WI38 (cell line): ENCODE measurements around the gene IPO5.

ENCODE experiments used
- H3K4me3 ChIP-seq: 2 replicates; pipeline ENCODE4 v1.5.1; 2011; ENCODE audit warnings: low read depth, mild to moderate bottlenecking, control low read depth, low read length
- TF ChIP-seq, protein P1 (sequence below): IDR thresholded peaks from 2 replicates; pipeline ENCODE4 v1.5.1; 2012; ENCODE audit warnings: low read depth, mild to moderate bottlenecking, control low read depth, low read length

Gene IPO5

DNA sequence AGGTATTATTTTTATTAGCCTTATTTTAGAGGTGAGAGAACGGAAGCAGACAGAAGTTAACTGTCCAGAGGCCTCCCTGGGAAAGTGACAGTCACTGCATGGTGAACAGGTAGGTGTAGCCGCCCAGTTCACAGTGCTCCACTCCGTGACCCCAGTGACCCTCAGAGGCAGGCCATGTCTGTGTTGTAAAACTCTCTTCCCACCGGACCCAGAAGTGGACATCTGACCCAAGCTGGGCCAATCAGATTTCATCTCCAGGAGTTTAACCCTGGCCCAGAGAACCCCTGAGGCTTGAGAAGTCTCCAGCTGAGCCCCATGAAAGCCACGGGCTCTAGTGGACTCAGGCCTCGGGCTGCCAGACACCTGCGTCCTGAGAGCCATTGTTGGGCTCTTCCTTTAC, 105.8 kb downstream of the IPO5 start:
- no peak overlapping the region for H3K4me3 ChIP-seq
- TF ChIP-seq, protein P1, sequence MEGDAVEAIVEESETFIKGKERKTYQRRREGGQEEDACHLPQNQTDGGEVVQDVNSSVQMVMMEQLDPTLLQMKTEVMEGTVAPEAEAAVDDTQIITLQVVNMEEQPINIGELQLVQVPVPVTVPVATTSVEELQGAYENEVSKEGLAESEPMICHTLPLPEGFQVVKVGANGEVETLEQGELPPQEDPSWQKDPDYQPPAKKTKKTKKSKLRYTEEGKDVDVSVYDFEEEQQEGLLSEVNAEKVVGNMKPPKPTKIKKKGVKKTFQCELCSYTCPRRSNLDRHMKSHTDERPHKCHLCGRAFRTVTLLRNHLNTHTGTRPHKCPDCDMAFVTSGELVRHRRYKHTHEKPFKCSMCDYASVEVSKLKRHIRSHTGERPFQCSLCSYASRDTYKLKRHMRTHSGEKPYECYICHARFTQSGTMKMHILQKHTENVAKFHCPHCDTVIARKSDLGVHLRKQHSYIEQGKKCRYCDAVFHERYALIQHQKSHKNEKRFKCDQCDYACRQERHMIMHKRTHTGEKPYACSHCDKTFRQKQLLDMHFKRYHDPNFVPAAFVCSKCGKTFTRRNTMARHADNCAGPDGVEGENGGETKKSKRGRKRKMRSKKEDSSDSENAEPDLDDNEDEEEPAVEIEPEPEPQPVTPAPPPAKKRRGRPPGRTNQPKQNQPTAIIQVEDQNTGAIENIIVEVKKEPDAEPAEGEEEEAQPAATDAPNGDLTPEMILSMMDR, result no peak

DNA sequence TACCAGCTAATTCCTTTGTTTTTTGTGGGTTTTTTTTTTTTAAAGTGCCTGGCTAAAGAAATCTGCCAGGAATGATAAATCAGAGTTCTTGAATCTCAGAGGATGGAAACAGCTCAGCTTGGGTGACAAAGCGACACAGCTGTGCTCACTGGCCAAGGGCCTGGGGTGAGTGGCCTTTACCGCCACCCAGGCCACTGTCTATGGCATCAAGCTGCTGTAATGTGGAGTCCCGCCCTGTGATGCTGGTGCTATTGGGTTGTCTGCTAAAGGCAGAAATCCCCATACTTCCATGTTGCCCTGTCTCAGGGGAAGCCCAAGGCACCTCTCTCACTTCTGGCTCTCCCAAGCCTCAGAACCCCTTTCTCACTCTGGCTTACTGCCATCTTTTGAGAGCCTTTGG, 106.8 kb downstream of the IPO5 start:
- H3K4me3 ChIP-seq, result no peak overlapping the region
- TF ChIP-seq, protein P1, result no peak

DNA sequence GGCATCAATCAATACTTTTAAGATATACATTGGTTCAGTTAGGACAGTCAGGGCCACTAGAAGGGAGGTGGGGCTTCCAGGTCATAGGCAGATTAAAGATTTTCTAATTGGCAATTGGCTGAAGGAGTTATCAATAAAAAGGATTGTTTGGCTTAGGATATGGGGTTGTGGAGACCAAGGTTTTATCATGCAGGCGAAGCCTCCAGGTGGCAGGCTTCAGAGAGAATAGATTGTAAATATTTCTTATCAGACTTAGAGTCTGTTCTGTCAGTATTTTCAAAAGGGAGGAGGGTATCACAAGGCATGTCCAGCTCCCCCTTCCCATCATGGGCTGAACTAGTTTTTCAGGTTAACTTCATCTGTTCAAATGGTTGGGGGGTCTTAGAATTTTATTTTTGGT, 112.0 kb downstream of the IPO5 start:
- no peak overlapping the region for H3K4me3 ChIP-seq
- TF ChIP-seq, protein P1, result no peak

DNA sequence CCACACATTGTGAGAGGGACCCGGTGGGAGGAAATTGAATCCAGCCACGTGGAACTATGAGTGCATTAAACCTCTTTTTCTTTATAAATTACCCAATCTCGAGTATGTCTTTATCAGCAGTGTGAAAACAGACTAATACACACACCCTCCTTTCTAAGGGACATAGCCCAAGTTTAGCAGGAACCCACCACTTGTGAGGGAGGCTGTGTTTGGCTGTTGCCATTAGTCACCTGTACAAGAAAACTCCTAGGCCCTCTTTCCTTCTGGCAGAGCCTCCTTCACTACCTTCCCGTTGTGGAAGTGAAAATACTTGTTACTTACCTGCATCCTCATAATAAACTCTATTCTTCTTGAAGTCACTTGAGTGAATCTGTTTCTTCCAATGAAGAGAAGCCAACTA, 113.2 kb downstream of the IPO5 start:
- no peak overlapping the region for H3K4me3 ChIP-seq
- TF ChIP-seq, protein P1, result no peak

DNA sequence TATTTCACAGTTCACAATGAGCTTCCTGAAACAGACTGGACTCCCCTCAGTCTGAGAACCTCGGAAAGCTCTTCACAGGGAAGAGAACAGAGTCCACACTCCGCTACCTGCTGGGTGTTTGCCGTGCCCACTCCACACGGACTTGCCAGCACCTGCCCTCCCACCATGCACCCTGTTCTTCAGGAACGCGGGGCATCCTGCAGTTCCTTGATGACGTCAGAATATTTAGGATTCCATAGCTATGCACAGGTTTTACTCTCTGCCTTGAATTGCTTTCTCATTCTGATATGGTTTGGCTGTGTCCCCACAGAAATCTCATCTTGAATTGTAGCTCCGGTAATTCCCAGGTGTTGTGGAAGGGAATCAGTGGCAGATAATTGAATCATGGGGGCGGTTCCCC, 115.0 kb downstream of the IPO5 start:
- TF ChIP-seq, protein P1, result no peak
- no peak overlapping the region for H3K4me3 ChIP-seq

DNA sequence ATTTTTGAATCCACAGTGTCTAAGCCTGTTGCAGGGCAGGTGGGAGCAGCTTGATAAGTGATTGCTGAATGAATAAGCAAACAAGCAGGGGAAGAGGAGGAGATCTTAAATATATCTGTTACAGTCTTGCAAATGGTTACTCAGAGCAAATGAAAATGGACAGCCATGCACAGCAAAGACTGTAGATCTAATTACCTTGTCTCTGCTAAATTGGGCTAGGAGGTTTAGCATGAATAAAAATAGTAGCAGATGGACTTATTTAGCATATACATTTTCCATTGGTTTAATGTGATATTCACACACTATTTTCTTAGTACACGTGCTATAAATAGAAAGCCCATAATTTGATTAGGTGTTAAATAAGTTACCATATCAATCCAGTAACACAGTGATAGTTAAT, 116.5 kb downstream of the IPO5 start:
- TF ChIP-seq, protein P1, result no peak
- H3K4me3 ChIP-seq, result no peak overlapping the region

DNA sequence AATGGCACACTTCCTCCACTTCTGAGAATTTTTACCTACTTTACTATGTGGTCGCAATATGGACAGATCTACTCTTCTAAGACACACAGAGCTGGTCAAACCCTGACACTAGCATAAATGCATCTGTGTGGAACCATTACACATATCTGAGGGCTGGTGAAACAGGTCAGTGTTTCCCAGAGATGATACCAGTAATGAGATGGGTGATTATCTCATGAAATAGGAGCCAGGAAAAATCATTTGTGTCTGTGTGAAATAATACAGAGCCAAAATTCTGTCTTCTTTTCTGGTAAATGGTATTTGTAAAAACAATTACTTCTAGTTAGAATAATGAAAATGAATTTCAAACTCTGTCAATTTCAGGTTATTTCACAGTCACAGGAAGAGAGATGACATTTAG, 117.8 kb downstream of the IPO5 start:
- no peak overlapping the region for H3K4me3 ChIP-seq
- TF ChIP-seq, protein P1, result no peak
